Neural cell (in vitro differentiated cells): ENCODE measurements around the gene C11orf42. TPM values are rescaled to one million over a fixed set of nuclear protein-coding genes. Genes with fewer than 3 reads are reported as not detected.

Experiments
- H2AFZ ChIP-seq: fragments of 200-600, 300-800 bp; sonication (generic), shearing (Covaris generic); 2 replicates; pipeline ENCODE4 v1.6.0; 2014; ENCODE audit warnings: low read depth, mild to moderate bottlenecking, antibody characterized with exemption, low read length, moderate library complexity
- H3F3A ChIP-seq: fragments of 200-600 bp; shearing (Covaris generic); 2 replicates; pipeline ENCODE4 v1.6.1; 2016; ENCODE audit warnings: mild to moderate bottlenecking, moderate library complexity, mixed read lengths, antibody characterized with exemption, low read length; ENCODE audit not compliant: insufficient read depth, poor library complexity, severe bottlenecking
- H3K27ac ChIP-seq: fragments of 200-600, 300-800 bp; sonication (generic), shearing (Covaris generic); 2 replicates; pipeline ENCODE4 v1.5.1; 2014; ENCODE audit warnings: mild to moderate bottlenecking, low read length, moderate library complexity
- H3K27me3 ChIP-seq: fragments of 300-800, 200-600 bp; sonication (generic), shearing (Covaris generic); 2 replicates; pipeline ENCODE4 v1.6.0; 2014; ENCODE audit warnings: mild to moderate bottlenecking, low read depth, low read length, moderate library complexity; ENCODE audit not compliant: insufficient read depth
- H3K36me3 ChIP-seq: fragments of 300-800, 200-600 bp; sonication (generic), shearing (Covaris generic); 2 replicates; pipeline ENCODE4 v1.5.1; 2014; ENCODE audit warnings: mild to moderate bottlenecking, antibody characterized with exemption, low read length, moderate library complexity; ENCODE audit not compliant: insufficient read depth
- H3K4me2 ChIP-seq: fragments of 300-800, 200-600 bp; sonication (generic), shearing (Covaris generic); 2 replicates; pipeline ENCODE4 v1.6.0; 2014; ENCODE audit warnings: mild to moderate bottlenecking, low read length
- H3K4me3 ChIP-seq: fragments of 300-800, 200-600 bp; sonication (generic), shearing (Covaris generic); 2 replicates; pipeline ENCODE4 v1.5.1; 2014; ENCODE audit warnings: mild to moderate bottlenecking, low read length, moderate library complexity
- H3K79me2 ChIP-seq: fragments of 200-600 bp; shearing (Covaris generic); replicated peaks from 2 replicates; pipeline ENCODE4 v1.6.0; 2014; ENCODE audit warnings: mild to moderate bottlenecking, low read length, moderate library complexity; ENCODE audit not compliant: insufficient read depth
- H3K9ac ChIP-seq: fragments of 300-800, 200-600 bp; sonication (generic), shearing (Covaris generic); 2 replicates; pipeline ENCODE4 v1.6.1; 2016; ENCODE audit warnings: mild to moderate bottlenecking, low read length, mixed read lengths
- H3K9me2 ChIP-seq: fragments of 200-600 bp; shearing (Covaris generic); 2 replicates; pipeline ENCODE4 v1.6.1; 2016; ENCODE audit warnings: mild to moderate bottlenecking, low read length, mixed read lengths; ENCODE audit not compliant: insufficient read depth
- H3K9me3 ChIP-seq: fragments of 200-600, 300-800 bp; sonication (generic), shearing (Covaris generic); 2 replicates; pipeline ENCODE4 v1.6.1; 2016; ENCODE audit warnings: mild to moderate bottlenecking, mixed run types, low read length, moderate library complexity, mixed read lengths
- H4K20me1 ChIP-seq: fragments of 200-600 bp; shearing (Covaris generic); 2 replicates; pipeline ENCODE4 v1.6.1; 2016; ENCODE audit warnings: mild to moderate bottlenecking, mixed run types; ENCODE audit not compliant: insufficient read depth
- EP300 ChIP-seq: fragments of 450-650 bp; conservative IDR thresholded peaks from 2 replicates; pipeline ENCODE4 v1.6.1; 2014; ENCODE audit warnings: antibody characterized with exemption, mild to moderate bottlenecking, moderate library complexity; ENCODE audit not compliant: poor library complexity, severe bottlenecking
- EZH2 ChIP-seq: fragments of 200-600, 300-800 bp; shearing (Covaris generic), sonication (generic); IDR thresholded peaks from 2 replicates; pipeline ENCODE4 v1.6.1; 2014; ENCODE audit warnings: antibody characterized with exemption, low read length, borderline replicate concordance, mild to moderate bottlenecking; ENCODE audit not compliant: insufficient read depth, poor library complexity, severe bottlenecking
- MXI1 ChIP-seq: fragments of 450-650 bp; conservative IDR thresholded peaks from 2 replicates; pipeline ENCODE4 v1.6.1; 2014; ENCODE audit warnings: antibody characterized with exemption, mild to moderate bottlenecking; ENCODE audit not compliant: poor library complexity, severe bottlenecking
- POLR2AphosphoS5 ChIP-seq: IDR thresholded peaks from 2 replicates; pipeline ENCODE4 v1.6.1; 2012
- RAD21 ChIP-seq: fragments of 450-650 bp; conservative IDR thresholded peaks from 2 replicates; pipeline ENCODE4 v1.6.1; 2014; ENCODE audit warnings: antibody characterized with exemption, mild to moderate bottlenecking, moderate library complexity
- SMC3 ChIP-seq: fragments of 450-650 bp; conservative IDR thresholded peaks from 2 replicates; pipeline ENCODE4 v1.6.1; 2014; ENCODE audit warnings: antibody characterized with exemption, mild to moderate bottlenecking, moderate library complexity; ENCODE audit not compliant: poor library complexity
- TAF1 ChIP-seq: IDR thresholded peaks from 2 replicates; pipeline ENCODE4 v1.6.1; 2012; ENCODE audit warnings: low read depth
- polyA plus RNA-seq: library from polyadenylated mRNA; depleted of rRNA; stranded (reverse); fragments of >200 nt; gene quantifications from 2 replicates; pipeline ENCODE4 v1.2.3, GENCODE V29; 2014
- TF ChIP-seq, protein P1 (sequence below): fragments of 450-650 bp; IDR thresholded peaks from 2 replicates; pipeline ENCODE4 v1.5.1; 2014; ENCODE audit warnings: antibody characterized with exemption, mild to moderate bottlenecking, moderate library complexity; ENCODE audit not compliant: poor library complexity, severe bottlenecking
- TF ChIP-seq, protein P2 (sequence below): IDR thresholded peaks from 2 replicates; pipeline ENCODE4 v1.6.1; 2012; ENCODE audit warnings: borderline replicate concordance

Gene C11orf42
- polyA plus RNA-seq, 1 donor from 2014 or later = not detected

DNA sequence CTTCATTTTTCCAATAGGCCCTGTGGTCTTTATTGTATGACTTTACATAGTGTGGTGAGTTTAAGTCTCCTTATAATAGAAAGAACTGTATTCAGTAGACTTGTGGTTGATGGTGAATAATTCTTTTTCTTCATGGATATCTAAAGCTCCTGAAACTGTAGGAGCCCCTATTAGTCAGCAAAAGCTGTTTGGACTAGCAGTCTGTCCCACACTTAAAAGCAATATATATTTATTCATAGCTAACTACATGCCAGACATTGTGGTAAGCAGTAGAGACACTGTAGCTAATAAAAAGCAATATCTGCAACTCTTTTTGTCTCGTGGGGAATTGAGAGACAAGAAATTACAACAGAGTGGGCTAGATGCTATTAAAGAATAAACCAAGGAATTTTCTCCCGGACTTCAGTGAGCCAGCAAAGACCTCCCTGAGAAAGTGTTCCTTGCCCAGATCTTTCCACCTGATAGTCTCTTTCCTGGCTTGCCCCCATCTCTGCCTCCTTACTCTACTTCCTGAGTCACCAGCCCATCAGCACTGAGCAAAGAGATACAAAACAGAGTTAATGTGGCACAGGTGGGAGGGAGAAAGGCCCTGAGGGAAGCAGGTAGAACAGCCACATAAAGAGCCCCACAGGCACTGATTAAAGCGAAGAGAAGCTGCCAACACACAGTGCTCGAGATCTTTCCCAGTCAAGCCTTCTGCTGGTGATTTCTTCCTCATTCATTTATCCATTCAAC lies 7.7 kb upstream of the C11orf42 start:
- H3K9me3 ChIP-seq = no peaks in the 10 kb centered on the region
- no peak overlapping the region for H3K4me2 ChIP-seq
- H3F3A ChIP-seq = no peaks in the 10 kb centered on the region
- no peak overlapping the region for H3K27ac ChIP-seq
- H3K27me3 ChIP-seq = no peaks in the 10 kb centered on the region
- no peaks in the 10 kb centered on the region for H3K36me3 ChIP-seq
- H3K9ac ChIP-seq = no peak overlapping the region
- H2AFZ ChIP-seq = no peak overlapping the region
- TF ChIP-seq TAF1 (no peak), RAD21 (no peak), EP300 (no peak), EZH2 (no peak), POLR2AphosphoS5 (no peak), MXI1 (no peak), SMC3 (no peak)
- TF ChIP-seq, protein P1, sequence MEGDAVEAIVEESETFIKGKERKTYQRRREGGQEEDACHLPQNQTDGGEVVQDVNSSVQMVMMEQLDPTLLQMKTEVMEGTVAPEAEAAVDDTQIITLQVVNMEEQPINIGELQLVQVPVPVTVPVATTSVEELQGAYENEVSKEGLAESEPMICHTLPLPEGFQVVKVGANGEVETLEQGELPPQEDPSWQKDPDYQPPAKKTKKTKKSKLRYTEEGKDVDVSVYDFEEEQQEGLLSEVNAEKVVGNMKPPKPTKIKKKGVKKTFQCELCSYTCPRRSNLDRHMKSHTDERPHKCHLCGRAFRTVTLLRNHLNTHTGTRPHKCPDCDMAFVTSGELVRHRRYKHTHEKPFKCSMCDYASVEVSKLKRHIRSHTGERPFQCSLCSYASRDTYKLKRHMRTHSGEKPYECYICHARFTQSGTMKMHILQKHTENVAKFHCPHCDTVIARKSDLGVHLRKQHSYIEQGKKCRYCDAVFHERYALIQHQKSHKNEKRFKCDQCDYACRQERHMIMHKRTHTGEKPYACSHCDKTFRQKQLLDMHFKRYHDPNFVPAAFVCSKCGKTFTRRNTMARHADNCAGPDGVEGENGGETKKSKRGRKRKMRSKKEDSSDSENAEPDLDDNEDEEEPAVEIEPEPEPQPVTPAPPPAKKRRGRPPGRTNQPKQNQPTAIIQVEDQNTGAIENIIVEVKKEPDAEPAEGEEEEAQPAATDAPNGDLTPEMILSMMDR = no peak
- TF ChIP-seq, protein P2, sequence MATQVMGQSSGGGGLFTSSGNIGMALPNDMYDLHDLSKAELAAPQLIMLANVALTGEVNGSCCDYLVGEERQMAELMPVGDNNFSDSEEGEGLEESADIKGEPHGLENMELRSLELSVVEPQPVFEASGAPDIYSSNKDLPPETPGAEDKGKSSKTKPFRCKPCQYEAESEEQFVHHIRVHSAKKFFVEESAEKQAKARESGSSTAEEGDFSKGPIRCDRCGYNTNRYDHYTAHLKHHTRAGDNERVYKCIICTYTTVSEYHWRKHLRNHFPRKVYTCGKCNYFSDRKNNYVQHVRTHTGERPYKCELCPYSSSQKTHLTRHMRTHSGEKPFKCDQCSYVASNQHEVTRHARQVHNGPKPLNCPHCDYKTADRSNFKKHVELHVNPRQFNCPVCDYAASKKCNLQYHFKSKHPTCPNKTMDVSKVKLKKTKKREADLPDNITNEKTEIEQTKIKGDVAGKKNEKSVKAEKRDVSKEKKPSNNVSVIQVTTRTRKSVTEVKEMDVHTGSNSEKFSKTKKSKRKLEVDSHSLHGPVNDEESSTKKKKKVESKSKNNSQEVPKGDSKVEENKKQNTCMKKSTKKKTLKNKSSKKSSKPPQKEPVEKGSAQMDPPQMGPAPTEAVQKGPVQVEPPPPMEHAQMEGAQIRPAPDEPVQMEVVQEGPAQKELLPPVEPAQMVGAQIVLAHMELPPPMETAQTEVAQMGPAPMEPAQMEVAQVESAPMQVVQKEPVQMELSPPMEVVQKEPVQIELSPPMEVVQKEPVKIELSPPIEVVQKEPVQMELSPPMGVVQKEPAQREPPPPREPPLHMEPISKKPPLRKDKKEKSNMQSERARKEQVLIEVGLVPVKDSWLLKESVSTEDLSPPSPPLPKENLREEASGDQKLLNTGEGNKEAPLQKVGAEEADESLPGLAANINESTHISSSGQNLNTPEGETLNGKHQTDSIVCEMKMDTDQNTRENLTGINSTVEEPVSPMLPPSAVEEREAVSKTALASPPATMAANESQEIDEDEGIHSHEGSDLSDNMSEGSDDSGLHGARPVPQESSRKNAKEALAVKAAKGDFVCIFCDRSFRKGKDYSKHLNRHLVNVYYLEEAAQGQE = no peak
- H4K20me1 ChIP-seq = no peaks in the 10 kb centered on the region
- H3K79me2 ChIP-seq = no peaks in the 10 kb centered on the region
- no peak overlapping the region for H3K4me3 ChIP-seq
- H3K9me2 ChIP-seq = no peaks in the 10 kb centered on the region

- H3K27me3 ChIP-seq = no peaks in the 10 kb centered on the region
- TF ChIP-seq, protein P2 = no peak
- TF ChIP-seq EZH2 (no peak), POLR2AphosphoS5 (no peak), TAF1 (no peak), EP300 (no peak), MXI1 (no peak), RAD21 (no peak)
- TF ChIP-seq, protein P1 = no peak
These were observed 6.1 kb upstream of the C11orf42 start, which contains the start of gene OR52W1 for GRCh38 chr11:6199174-6199810. Gene OR52W1 (plus strand): TSS chr11:6199224. CDS start chr11:6199224, 0 bp downstream.

More at GRCh38 chr11:6199174-6199810, 6.1 kb upstream of the C11orf42 start, which contains the start of gene OR52W1:
- Histone ChIP-seq H4K20me1 (no peaks in the 10 kb centered on the region), H2AFZ (no peak within 1 kb of the TSS), H3K27ac (no peak within 1 kb of the TSS), H3K9me3 (no peaks in the 10 kb centered on the region), H3F3A (no peaks in the 10 kb centered on the region), H3K9me2 (no peaks in the 10 kb centered on the region), H3K9ac (no peak within 1 kb of the TSS), H3K36me3 (no peaks in the 10 kb centered on the region), H3K4me2 (no peak within 1 kb of the TSS), H3K79me2 (no peaks in the 10 kb centered on the region), H3K4me3 (no peak within 1 kb of the TSS)
